GM23248 (cell line): ENCODE results near the gene CHRNE. TPM values are rescaled to one million over a fixed set of nuclear protein-coding genes. Genes with fewer than 3 reads are reported as not detected.

Experiments used
- DNase-seq: peaks from one replicate; pipeline ENCODE4 v3.0.0-alpha.2; 2015
- H2AFZ ChIP-seq: fragments of 200-600 bp; sonication (generic); 2 replicates; pipeline ENCODE4 v1.6.1; 2016; ENCODE audit warnings: antibody characterized with exemption
- H3F3A ChIP-seq: fragments of 200-600 bp; sonication (generic); 2 replicates; pipeline ENCODE4 v1.6.1; 2016; ENCODE audit warnings: mild to moderate bottlenecking, antibody characterized with exemption, mixed run types; ENCODE audit not compliant: insufficient read depth
- H3K27ac ChIP-seq: fragments of 200-600 bp; sonication (generic); 2 replicates; pipeline ENCODE4 v1.5.1; 2016; ENCODE audit warnings: mild to moderate bottlenecking
- H3K27me3 ChIP-seq: fragments of 200-600 bp; sonication (generic); replicated peaks from 2 replicates; pipeline ENCODE4 v1.6.1; 2016; ENCODE audit warnings: mild to moderate bottlenecking; ENCODE audit not compliant: insufficient read depth
- H3K36me3 ChIP-seq: fragments of 200-600 bp; sonication (generic); 2 replicates; pipeline ENCODE4 v1.6.1; 2016; ENCODE audit warnings: low read depth, mild to moderate bottlenecking
- H3K4me1 ChIP-seq: fragments of 200-600 bp; sonication (generic); 2 replicates; pipeline ENCODE4 v1.6.1; 2016; ENCODE audit warnings: mild to moderate bottlenecking; ENCODE audit not compliant: insufficient read depth
- H3K4me2 ChIP-seq: fragments of 200-600 bp; sonication (generic); one replicate; pipeline ENCODE4 v1.6.1; 2016; ENCODE audit warnings: mild to moderate bottlenecking; ENCODE audit not compliant: unreplicated experiment
- H3K4me3 ChIP-seq: fragments of 200-600 bp; sonication (generic); 2 replicates; pipeline ENCODE4 v1.5.1; 2016; ENCODE audit warnings: mild to moderate bottlenecking
- H3K79me2 ChIP-seq: fragments of 200-600 bp; sonication (generic); 2 replicates; pipeline ENCODE4 v1.6.1; 2016; ENCODE audit warnings: mild to moderate bottlenecking; ENCODE audit not compliant: insufficient read depth
- H3K9ac ChIP-seq: fragments of 200-600 bp; sonication (generic); 2 replicates; pipeline ENCODE4 v1.6.1; 2016; ENCODE audit warnings: mild to moderate bottlenecking
- H3K9me2 ChIP-seq: fragments of 200-600 bp; sonication (generic); 2 replicates; pipeline ENCODE4 v1.6.1; 2016; ENCODE audit warnings: mixed run types, mild to moderate bottlenecking, moderate library complexity; ENCODE audit not compliant: insufficient read depth
- H3K9me3 ChIP-seq: fragments of 200-600 bp; sonication (generic); one replicate; pipeline ENCODE4 v1.6.1; 2017; ENCODE audit warnings: low read depth
- H4K20me1 ChIP-seq: fragments of 200-600 bp; sonication (generic); 2 replicates; pipeline ENCODE4 v1.6.0; 2016; ENCODE audit not compliant: insufficient read depth
- EZH2 ChIP-seq: fragments of 200-600 bp; sonication (generic); IDR thresholded peaks from 2 replicates; pipeline ENCODE4 v1.6.1; 2018; ENCODE audit warnings: antibody characterized with exemption, mild to moderate bottlenecking; ENCODE audit not compliant: insufficient read depth, poor library complexity, severe bottlenecking
- EZH2phosphoT487 ChIP-seq: fragments of 200-600 bp; sonication (generic); IDR thresholded peaks from 2 replicates; pipeline ENCODE4 v1.6.1; 2018; ENCODE audit warnings: antibody characterized with exemption, moderate library complexity, mild to moderate bottlenecking, low read depth; ENCODE audit not compliant: insufficient read depth
- WGBS, 2 experiments: methylation state at CpG; one replicate each; pipeline ENCODE4 v1.1.6; 2015 to 2017; ENCODE audit warnings: low lambda C conversion rate in 2 of 2, low coverage in 1 of 2; ENCODE audit errors: missing lambda C conversion rate in 2 of 2; 5-methylcytosine and 5-hydroxymethylcytosine counted together
- in situ Hi-C: fragments of 300-500 bp; cut with MboI; formaldehyde crosslinking; loops from 2 replicates; pipeline ENCODE4 v1.15.0; 2020
- polyA plus RNA-seq: library from polyadenylated mRNA; unstranded; fragments of >200 nt; fragmentation: Nextera tagmentation; extraction: Ambion mirVana; gene quantifications from 2 replicates; pipeline ENCODE4 v1.2.1, GENCODE V29; 2016
- total RNA-seq: library from RNA; depleted of rRNA; stranded (reverse); fragments of >200 nt; shearing (Covaris generic); gene quantifications from 2 replicates; pipeline ENCODE4 v1.2.3, GENCODE V29; 2014

The CHRNE gene
- total and polyA plus RNA-seq, 2 experiments from 2014 or later: 0.84 to 0.86 TPM

DNA sequence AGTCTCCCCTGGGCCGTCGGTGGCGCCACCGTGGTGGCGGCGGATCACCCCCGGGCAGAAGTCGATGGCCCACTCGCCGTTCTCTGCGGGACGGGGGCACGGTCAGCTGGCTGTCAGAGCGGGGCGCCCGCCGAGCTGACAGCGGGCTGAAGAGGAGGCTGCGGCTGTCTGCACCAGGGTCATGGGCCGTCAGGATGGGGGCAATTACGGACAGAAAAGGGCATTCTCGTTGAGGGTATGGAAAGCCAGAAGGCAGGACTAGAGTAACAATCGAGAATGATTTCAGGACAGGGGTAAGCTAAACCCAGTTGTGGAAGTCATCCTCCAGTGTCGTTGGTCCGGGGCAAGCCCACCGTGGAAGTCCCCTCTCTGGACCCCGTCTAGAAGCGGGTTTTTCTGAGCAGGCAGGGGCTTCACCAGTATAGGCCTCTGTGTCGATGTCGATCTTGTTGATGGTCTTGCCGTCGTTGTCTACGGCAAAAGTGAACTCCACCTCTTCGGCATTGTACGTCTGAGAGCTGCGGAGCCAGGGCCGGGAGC lies 1.7 kb downstream of the CHRNE start:
- H3K27ac ChIP-seq: no peak overlapping the region
- H3K36me3 ChIP-seq: no peaks in the 10 kb centered on the region
- H4K20me1 ChIP-seq: no peaks in the 10 kb centered on the region
- no peak overlapping the region for H3K9ac ChIP-seq
- H3K4me3 ChIP-seq: no peak overlapping the region
- 0 out of 2 replicates have a peak, but pooled peaks cover 5% of the 10 kb centered on the region for H3K4me1 ChIP-seq
- in situ Hi-C loops: no loop called here
- no peak for DNase-seq
- no peaks in the 10 kb centered on the region for H3K9me2 ChIP-seq
- H3K79me2 ChIP-seq: no peaks in the 10 kb centered on the region
- H3F3A ChIP-seq: peaks cover 20% of the 10 kb centered on the region; the same call in 1 of the 2 replicates
- 71 to 80% methylated on average over 28 to 37 of the region's 37 CpGs for WGBS, 2 experiments
- H3K4me2 ChIP-seq: no peak overlapping the region
- H3K9me3 ChIP-seq: no peaks in the 10 kb centered on the region
- no peaks in the 10 kb centered on the region for H3K27me3 ChIP-seq
- H2AFZ ChIP-seq: no peak overlapping the region
- no peak for TF ChIP-seq EZH2
- TF ChIP-seq EZH2phosphoT487: no peak

DNA sequence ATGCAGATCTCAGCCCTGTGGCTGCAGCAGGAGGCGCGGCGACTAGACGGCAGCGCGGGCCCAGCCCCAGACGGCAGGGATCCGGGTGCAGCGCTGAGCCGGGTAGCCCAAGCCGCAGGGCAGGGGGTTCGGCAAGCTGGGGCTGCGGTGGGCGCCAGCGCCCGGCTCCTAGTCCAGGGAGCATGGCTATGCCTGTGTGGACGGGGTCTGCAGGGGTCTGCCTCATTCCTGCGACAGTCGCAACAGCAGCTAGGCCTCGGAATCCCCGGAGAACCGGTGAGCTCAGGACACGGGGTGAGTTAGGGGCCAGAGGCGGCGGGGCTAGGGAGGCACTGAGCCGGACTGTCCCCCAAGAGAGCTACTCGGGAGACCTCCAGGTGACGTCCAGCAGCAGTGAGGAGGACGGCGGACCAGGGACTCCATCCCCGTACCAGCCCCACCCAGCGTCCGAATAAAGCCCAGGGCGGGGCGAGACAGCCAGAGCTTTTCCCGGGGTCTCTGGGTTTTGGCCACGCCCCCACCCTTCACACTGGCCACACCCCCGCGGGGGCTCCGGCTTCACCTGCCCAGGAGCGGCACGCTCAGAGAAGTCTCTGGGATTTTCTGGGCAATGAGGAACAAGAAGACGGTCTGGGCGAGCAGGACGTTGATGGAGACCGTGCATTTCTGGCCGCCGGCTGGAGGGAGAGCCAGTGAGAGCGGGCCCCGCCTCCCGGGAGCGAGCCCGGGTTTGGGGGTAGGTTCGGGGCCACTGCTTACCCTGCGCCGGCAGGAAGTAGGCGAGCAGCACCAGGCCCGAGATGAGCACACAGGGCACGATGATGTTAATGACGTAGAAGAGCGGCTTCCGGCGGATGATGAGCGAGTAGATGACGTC lies 2.4 kb downstream of the CHRNE start:
- Histone ChIP-seq H3F3A (peaks cover 20% of the 10 kb centered on the region; the same call in 1 of the 2 replicates), H4K20me1 (no peaks in the 10 kb centered on the region), H3K79me2 (no peaks in the 10 kb centered on the region), H3K27me3 (no peaks in the 10 kb centered on the region), H3K4me1 (0 out of 2 replicates have a peak, but pooled peaks cover 5% of the 10 kb centered on the region), H3K9me2 (no peaks in the 10 kb centered on the region), H3K4me2 (peak overlapping the region; percentile 58), H3K36me3 (no peaks in the 10 kb centered on the region), H3K27ac (no peak overlapping the region), H3K9ac (peak overlapping the region; percentile 81), H3K4me3 (peak overlapping the region; percentile 73), H3K9me3 (no peaks in the 10 kb centered on the region), H2AFZ (peak overlapping the region; percentile 67; the same call in 1 of the 2 replicates)
- no peak for DNase-seq
- in situ Hi-C loops: no loop called here
- TF ChIP-seq EZH2phosphoT487 (no peak), EZH2 (no peak)
- 49 to 54% methylated on average over 54 to 64 of the region's 65 CpGs for WGBS, 2 experiments

DNA sequence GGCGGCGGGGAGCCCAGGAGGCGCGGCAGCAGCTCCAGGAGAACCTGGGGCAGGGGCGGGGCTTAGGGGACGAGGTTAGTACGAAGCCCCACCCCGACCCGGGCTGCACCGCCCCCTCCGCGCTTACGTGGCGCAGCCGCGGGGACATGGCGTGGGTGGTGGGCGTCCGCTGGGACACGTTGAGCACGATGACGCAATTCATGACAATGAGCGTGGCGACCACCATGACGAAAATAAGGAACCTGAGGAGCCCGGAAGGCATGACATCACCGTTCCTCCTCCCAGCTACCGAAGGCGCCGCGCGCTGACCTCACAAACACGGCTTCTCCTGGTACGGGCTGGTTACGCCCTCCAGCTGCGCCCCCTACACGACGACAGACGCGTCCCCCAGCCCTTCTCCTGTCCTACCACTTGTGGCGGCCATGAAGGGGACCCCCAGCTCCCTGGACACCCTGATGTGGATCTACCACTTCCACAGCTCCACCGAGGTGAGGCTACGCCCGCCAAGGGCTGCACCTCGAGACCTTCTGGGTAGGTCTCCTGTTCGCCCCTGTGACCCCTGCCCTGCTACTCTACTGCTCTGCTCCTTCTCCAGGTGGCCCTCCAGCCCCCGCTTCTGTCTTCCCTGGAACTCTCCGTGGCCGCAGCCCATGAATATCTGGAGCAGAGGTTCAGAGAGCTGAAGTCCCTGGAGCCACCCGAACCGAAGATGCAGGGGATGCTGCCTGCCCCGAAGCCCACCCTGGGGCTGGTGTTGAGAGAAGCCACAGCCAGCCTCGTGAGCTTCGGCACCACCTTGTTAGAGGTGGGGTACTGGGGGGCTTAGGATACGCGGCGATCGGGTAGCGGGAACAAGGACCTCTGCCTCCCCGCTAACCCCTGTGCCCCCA lies 3.3 kb downstream of the CHRNE start, which contains the start of gene C17orf107:
Gene C17orf107, plus strand, starts transcription at position 196 of the 890 bp plus-strand sequence. Its CDS starts 227 bp downstream, at position 423.
- 8 to 11% methylated on average over 37 to 41 of the region's 60 CpGs for WGBS, 2 experiments
- peaks cover 20% of the 10 kb centered on the region; the same call in 1 of the 2 replicates for H3F3A ChIP-seq
- H4K20me1 ChIP-seq: no peaks in the 10 kb centered on the region
- H3K9ac ChIP-seq: peak within 1 kb of the TSS; percentile 81
- in situ Hi-C loops: loop anchor here (10.0 kb wide), 1 partner anchor 185 kb away; the partner anchor contains the start of gene ARRB2
- no peak for TF ChIP-seq EZH2phosphoT487
- no peaks in the 10 kb centered on the region for H3K9me3 ChIP-seq
- DNase-seq: peak; percentile 95
- H3K27ac ChIP-seq: no peak within 1 kb of the TSS
- no peaks in the 10 kb centered on the region for H3K36me3 ChIP-seq
- H3K27me3 ChIP-seq: no peaks in the 10 kb centered on the region
- no peaks in the 10 kb centered on the region for H3K79me2 ChIP-seq
- peak within 1 kb of the TSS; percentile 58 for H3K4me2 ChIP-seq
- H2AFZ ChIP-seq: peak within 1 kb of the TSS; percentile 67
- H3K9me2 ChIP-seq: no peaks in the 10 kb centered on the region
- H3K4me3 ChIP-seq: peak within 1 kb of the TSS; percentile 73
- 0 out of 2 replicates have a peak, but pooled peaks cover 5% of the 10 kb centered on the region for H3K4me1 ChIP-seq

DNA sequence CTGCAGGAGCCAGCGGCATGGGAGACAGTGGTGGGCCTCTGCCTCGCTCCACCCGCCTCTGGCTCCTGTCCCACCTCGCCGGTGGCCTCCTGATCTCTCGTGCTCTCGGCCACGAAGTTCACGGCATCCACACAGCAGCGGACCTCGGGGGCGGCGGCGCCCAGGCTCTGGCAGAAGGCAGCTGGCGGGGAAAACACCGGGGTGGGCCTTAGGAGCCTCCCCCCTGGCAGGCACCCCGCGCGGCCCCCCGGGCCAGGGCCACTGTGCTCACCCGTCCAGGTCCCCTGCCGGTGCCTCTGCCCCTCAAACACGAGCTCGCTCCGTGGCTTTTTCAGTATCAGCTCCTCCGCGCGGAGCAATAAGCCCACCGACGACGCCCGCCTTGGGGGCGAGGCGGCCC lies 4.0 kb downstream of the CHRNE start:
- H4K20me1 ChIP-seq: no peaks in the 10 kb centered on the region
- H3K4me3 ChIP-seq: peak overlapping the region; percentile 73
- no peak for DNase-seq
- H3K9ac ChIP-seq: peak overlapping the region; percentile 81
- H3K4me1 ChIP-seq: 0 out of 2 replicates have a peak, but pooled peaks cover 5% of the 10 kb centered on the region
- peaks cover 20% of the 10 kb centered on the region; the same call in 1 of the 2 replicates for H3F3A ChIP-seq
- H3K27ac ChIP-seq: no peak overlapping the region
- H3K27me3 ChIP-seq: no peaks in the 10 kb centered on the region
- TF ChIP-seq EZH2 (no peak), EZH2phosphoT487 (no peak)
- H3K9me3 ChIP-seq: no peaks in the 10 kb centered on the region
- no peaks in the 10 kb centered on the region for H3K9me2 ChIP-seq
- H3K79me2 ChIP-seq: no peaks in the 10 kb centered on the region
- peak overlapping the region; percentile 67 for H2AFZ ChIP-seq
- 8 to 14% methylated on average over 23 to 27 of the region's 34 CpGs for WGBS, 2 experiments
- in situ Hi-C loops: loop anchor here (10.0 kb wide), 1 partner anchor 184 kb away; the partner anchor contains the start of gene ARRB2
- H3K4me2 ChIP-seq: peak overlapping the region; percentile 58
- no peaks in the 10 kb centered on the region for H3K36me3 ChIP-seq
